IMR-90 (cell line): Measurements from ENCODE around the gene CTDSPL. TPM values are rescaled to one million over a fixed set of nuclear protein-coding genes. Genes with fewer than 3 reads are reported as not detected.

Source experiments
- ATAC-seq: fragments of 200-7000 bp; cut with Tn5 transposase; 2 replicates; pipeline ENCODE4 v1.9.1; 2020; ENCODE audit warnings: low read depth, mild to moderate bottlenecking, moderate library complexity
- BruUV-seq: library from RNA; stranded (reverse); fragments of 400-500 nt; replicated peaks from 2 replicates; lab custom pipeline; 2021; lab: Mats Ljungman, UMichigan
- CTCF ChIA-PET: fragments of 300-600 bp; formaldehyde crosslinking; extraction: SDS; loops from one replicate; lab custom pipeline; 2021; ENCODE audit warnings: antibody characterized with exemption; lab: Yijun Ruan, JAX
- POLR2A ChIA-PET: fragments of 300-600 bp; sonication (Branson Sonifier 250); formaldehyde crosslinking; loops from one replicate; lab custom pipeline; 2022; ENCODE audit warnings: antibody characterized with exemption; ENCODE audit not compliant: unreplicated experiment; lab: Charles Lee
- DNase-seq: peaks from one replicate; pipeline ENCODE4 v3.0.0; 2013
- H2AFZ ChIP-seq: replicated peaks from 2 replicates; pipeline ENCODE3; 2013; ENCODE audit warnings: low read length, mild to moderate bottlenecking; ENCODE audit not compliant: poor library complexity
- H2AK5ac ChIP-seq: 2 replicates; pipeline ENCODE4 v1.6.1; 2013; ENCODE audit warnings: low read depth, low read length, inconsistent platforms
- H2AK9ac ChIP-seq: replicated peaks from 2 replicates; pipeline ENCODE3; 2013; ENCODE audit warnings: mild to moderate bottlenecking, low read depth, low read length, moderate library complexity; ENCODE audit not compliant: poor library complexity
- H2BK120ac ChIP-seq: 2 replicates; pipeline ENCODE4 v1.6.1; 2013; ENCODE audit warnings: low read depth, low read length, inconsistent platforms
- H2BK15ac ChIP-seq: 3 replicates; pipeline ENCODE4 v1.6.1; 2013; ENCODE audit warnings: low read depth, low read length, inconsistent platforms
- H2BK20ac ChIP-seq: 2 replicates; pipeline ENCODE4 v1.6.1; 2013; ENCODE audit warnings: low read depth, mild to moderate bottlenecking, inconsistent platforms, low read length, moderate library complexity
- H2BK5ac ChIP-seq: 2 replicates; pipeline ENCODE4 v1.6.1; 2013; ENCODE audit warnings: mild to moderate bottlenecking, low read depth, low read length, inconsistent platforms; ENCODE audit not compliant: poor library complexity, severe bottlenecking
- H3K14ac ChIP-seq: replicated peaks from 2 replicates; pipeline ENCODE4 v1.6.1; 2013; ENCODE audit warnings: low read depth, low read length, inconsistent platforms
- H3K18ac ChIP-seq: 2 replicates; pipeline ENCODE4 v1.6.1; 2013; ENCODE audit warnings: low read depth, low read length, control low read depth
- H3K23ac ChIP-seq: 2 replicates; pipeline ENCODE4 v1.6.1; 2013; ENCODE audit warnings: low read depth, low read length, inconsistent platforms
- H3K27ac ChIP-seq: 2 replicates; pipeline ENCODE4 v1.5.1; 2013; ENCODE audit warnings: mild to moderate bottlenecking, control low read depth, low read length; ENCODE audit not compliant: insufficient read depth
- H3K27me3 ChIP-seq: 2 replicates; pipeline ENCODE4 v1.6.1; 2013; ENCODE audit warnings: low read length; ENCODE audit not compliant: control insufficient read depth, insufficient read depth
- H3K36me3 ChIP-seq: 2 replicates; pipeline ENCODE4 v1.6.1; 2013; ENCODE audit warnings: low read length, mixed read lengths; ENCODE audit not compliant: control insufficient read depth, insufficient read depth
- H3K4ac ChIP-seq: 2 replicates; pipeline ENCODE4 v1.6.1; 2013; ENCODE audit warnings: low read depth, low read length, inconsistent platforms
- H3K4me1 ChIP-seq: 2 replicates; pipeline ENCODE4 v1.6.1; 2013; ENCODE audit warnings: low read length, mixed read lengths; ENCODE audit not compliant: control insufficient read depth, insufficient read depth
- H3K4me2 ChIP-seq: 2 replicates; pipeline ENCODE4 v1.6.1; 2013; ENCODE audit warnings: low read depth, mild to moderate bottlenecking, control low read depth, low read length, moderate library complexity
- H3K4me3 ChIP-seq: 2 replicates; pipeline ENCODE4 v1.5.1; 2013; ENCODE audit warnings: low read depth, mild to moderate bottlenecking, control low read depth, low read length, moderate library complexity; ENCODE audit not compliant: insufficient read depth
- H3K56ac ChIP-seq: 2 replicates; pipeline ENCODE4 v1.6.1; 2013; ENCODE audit warnings: low read length, inconsistent platforms; ENCODE audit not compliant: insufficient read depth; ENCODE audit errors: extremely low read depth
- H3K79me1 ChIP-seq, 2 experiments: 2 replicates each; pipeline ENCODE4 v1.6.1; 2013; ENCODE audit warnings: low read length in 2 of 2, inconsistent platforms in 1 of 2, low read depth in 1 of 2
- H3K9ac ChIP-seq: 2 replicates; pipeline ENCODE4 v1.6.1; 2013; ENCODE audit warnings: low read depth, low read length, control low read depth
- H3K9me1 ChIP-seq: 2 replicates; pipeline ENCODE4 v1.6.1; 2013; ENCODE audit warnings: low read length, inconsistent platforms; ENCODE audit not compliant: insufficient read depth
- H3K9me3 ChIP-seq: 2 replicates; pipeline ENCODE4 v1.6.1; 2013; ENCODE audit warnings: low read length; ENCODE audit not compliant: control insufficient read depth, insufficient read depth
- H4K20me1 ChIP-seq: 2 replicates; pipeline ENCODE4 v1.6.1; 2013; ENCODE audit warnings: low read length, inconsistent platforms; ENCODE audit not compliant: insufficient read depth
- H4K5ac ChIP-seq: 2 replicates; pipeline ENCODE4 v1.6.1; 2013; ENCODE audit warnings: mild to moderate bottlenecking, low read depth, low read length, control low read depth
- H4K8ac ChIP-seq, 2 experiments: 2 replicates each; pipeline ENCODE4 v1.6.1; 2013; ENCODE audit warnings: low read depth in 2 of 2, low read length in 2 of 2, control low read depth in 1 of 2, inconsistent platforms in 1 of 2
- H4K91ac ChIP-seq: 2 replicates; pipeline ENCODE4 v1.6.1; 2013; ENCODE audit warnings: low read depth, low read length, inconsistent platforms; ENCODE audit not compliant: insufficient read depth
- MAFK ChIP-seq: IDR thresholded peaks from 2 replicates; pipeline ENCODE4 v1.6.1; 2012; ENCODE audit warnings: low read depth, low read length, improper control_type of control experiment
- WGBS, 2 experiments: methylation state at CpG; one replicate each; pipeline versions ENCODE4 v1.1.5 to v1.1.7; 2013; ENCODE audit warnings: missing lambda C conversion rate in 2 of 2; ENCODE audit not compliant: insufficient read length in 1 of 2; ENCODE audit errors: extremely low coverage in 2 of 2; 5-methylcytosine and 5-hydroxymethylcytosine counted together
- dilution Hi-C: fragments of 300-500 bp; cut with HindIII; formaldehyde crosslinking; loops from one replicate; pipeline ENCODE4 v1.14.3; 2018; ENCODE audit warnings: low sequenced_read_pairs; ENCODE audit not compliant: unreplicated experiment
- in situ Hi-C: fragments of 300-500 bp; cut with MboI; formaldehyde crosslinking; loops from 3 replicates; pipeline ENCODE4 v1.14.3; 2019; ENCODE audit warnings: low sequenced_read_pairs, inconsistent platforms, mixed read lengths
- intact Hi-C: fragments of 100-400 bp; cut with micrococcal nuclease; formaldehyde crosslinking; loops from 2 replicates; pipeline ENCODE4 v1.10.0; 2022
- polyA plus RNA-seq, 3 experiments: library from polyadenylated mRNA; depleted of rRNA; stranded (reverse); fragments of >200 nt; gene quantifications; 2 replicates each; pipeline ENCODE4 v1.2.3, GENCODE V29; 2012; ENCODE audit warnings: low replicate concordance in 1 of 3
- total RNA-seq: library from RNA; depleted of rRNA; stranded (reverse); fragments of >200 nt; gene quantifications from 2 replicates; pipeline ENCODE4 v1.2.3, GENCODE V29; 2012
- TF ChIP-seq, protein P1 (sequence below): conservative IDR thresholded peaks from 2 replicates; pipeline ENCODE4 v1.5.1; 2012; ENCODE audit warnings: mild to moderate bottlenecking, low read depth, low read length, improper control_type of control experiment

The CTDSPL gene
- total and polyA plus RNA-seq, 2 of the 4 experiments (the other 2 are of a cell fraction), result 24.5 to 29.0 TPM

DNA sequence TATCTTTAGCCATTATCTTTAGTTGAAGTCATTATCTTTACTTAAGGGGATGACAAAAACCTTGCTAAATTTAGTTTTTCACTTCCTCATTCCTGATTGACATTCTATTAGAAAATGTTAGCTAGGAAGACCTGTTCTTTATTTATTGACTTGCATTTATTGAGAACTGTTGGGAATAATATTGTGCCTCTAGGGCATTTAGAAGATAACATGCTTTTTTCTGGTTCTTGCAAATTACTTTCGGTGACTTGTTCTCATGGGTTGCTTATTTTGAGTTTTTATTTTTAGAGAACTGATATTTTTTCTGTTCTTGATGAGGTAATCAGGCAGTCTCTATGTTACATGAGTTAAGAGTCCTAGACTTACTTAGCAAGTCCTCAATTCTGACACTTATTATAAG is 48.3 kb upstream of the CTDSPL start:
- Histone ChIP-seq H2BK20ac (no peak overlapping the region), H3K56ac (no peak overlapping the region), H3K79me1 (no peaks in the 10 kb centered on the region), H2BK5ac (no peak overlapping the region), H3K4me1 (peaks cover 22% of the 10 kb centered on the region), H3K36me3 (no peaks in the 10 kb centered on the region), H2BK120ac (no peak overlapping the region), H3K9me1 (peaks cover 9% of the 10 kb centered on the region), H4K5ac (no peak overlapping the region), H4K20me1 (peaks cover 6% of the 10 kb centered on the region; the same call in 1 of the 2 replicates), H3K14ac (no peak overlapping the region), H2BK15ac (no peak overlapping the region), H4K91ac (no peak overlapping the region), H2AK5ac (no peak overlapping the region), H3K27me3 (no peaks in the 10 kb centered on the region), H3K4me2 (no peak overlapping the region), H4K8ac (no peak overlapping the region), H3K4me3 (no peak overlapping the region), H3K18ac (no peak overlapping the region), H2AFZ (no peak overlapping the region), H2AK9ac (no peak overlapping the region), H3K9me3 (no peaks in the 10 kb centered on the region), H3K23ac (no peak overlapping the region), H3K27ac (no peak overlapping the region), H3K9ac (no peak overlapping the region), H3K4ac (no peak overlapping the region)
- intact Hi-C loops (loop anchor here (10.0 kb wide), 1 partner anchor 499 kb away; no protein-coding TSS in a partner anchor), in situ Hi-C loops (no loop called here), dilution Hi-C loops (no loop called here)
- no peak for DNase-seq
- WGBS, 2 experiments, result no CpG with 5 or more reads among the region's 1 CpG
- no TSS peak for BruUV-seq
- CTCF ChIA-PET, result no interaction called here
- POLR2A ChIA-PET, result no interaction called here
- no peak for ATAC-seq
- no peak for TF ChIP-seq MAFK
- TF ChIP-seq, protein P1, sequence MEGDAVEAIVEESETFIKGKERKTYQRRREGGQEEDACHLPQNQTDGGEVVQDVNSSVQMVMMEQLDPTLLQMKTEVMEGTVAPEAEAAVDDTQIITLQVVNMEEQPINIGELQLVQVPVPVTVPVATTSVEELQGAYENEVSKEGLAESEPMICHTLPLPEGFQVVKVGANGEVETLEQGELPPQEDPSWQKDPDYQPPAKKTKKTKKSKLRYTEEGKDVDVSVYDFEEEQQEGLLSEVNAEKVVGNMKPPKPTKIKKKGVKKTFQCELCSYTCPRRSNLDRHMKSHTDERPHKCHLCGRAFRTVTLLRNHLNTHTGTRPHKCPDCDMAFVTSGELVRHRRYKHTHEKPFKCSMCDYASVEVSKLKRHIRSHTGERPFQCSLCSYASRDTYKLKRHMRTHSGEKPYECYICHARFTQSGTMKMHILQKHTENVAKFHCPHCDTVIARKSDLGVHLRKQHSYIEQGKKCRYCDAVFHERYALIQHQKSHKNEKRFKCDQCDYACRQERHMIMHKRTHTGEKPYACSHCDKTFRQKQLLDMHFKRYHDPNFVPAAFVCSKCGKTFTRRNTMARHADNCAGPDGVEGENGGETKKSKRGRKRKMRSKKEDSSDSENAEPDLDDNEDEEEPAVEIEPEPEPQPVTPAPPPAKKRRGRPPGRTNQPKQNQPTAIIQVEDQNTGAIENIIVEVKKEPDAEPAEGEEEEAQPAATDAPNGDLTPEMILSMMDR, result no peak
